ENCODE data around the gene DPP6. TPM values are rescaled to one million over a fixed set of nuclear protein-coding genes. Genes with fewer than 3 reads are reported as not detected.

Gene DPP6
- total RNA-seq, 4 donors from 2014 or later = 0.94 to 1.9 TPM; not detected in 2

DNA sequence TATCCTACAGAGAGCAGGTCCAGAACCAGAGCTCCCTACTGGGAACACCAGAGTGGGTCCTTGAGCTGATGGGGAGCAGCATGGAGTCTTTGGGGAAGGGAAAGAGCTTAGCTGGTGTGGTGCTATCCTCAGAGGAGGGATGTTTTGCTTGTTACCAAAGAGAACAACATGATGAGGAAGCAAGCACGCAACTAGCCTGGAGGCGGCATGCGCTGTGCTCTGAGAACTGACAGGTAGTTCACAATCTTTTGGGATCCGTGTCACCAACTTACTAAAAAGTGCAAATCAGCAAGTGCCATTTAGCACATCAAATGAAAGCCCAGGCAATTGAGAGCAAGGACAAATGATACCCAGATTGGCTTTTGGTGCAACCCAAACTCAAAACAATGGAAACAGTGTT, 257.9 kb downstream of the DPP6 start:
- Histone ChIP-seq H3K27ac (no peak overlapping the region), H3K4me3 (no peak overlapping the region), H3K36me3 (no peaks in the 10 kb centered on the region), H3K4me1 (no peaks in the 10 kb centered on the region), H3K9me3 (no peaks in the 10 kb centered on the region), H3K27me3 (peaks cover 5 to 7% (median 6%) of the 10 kb centered on the region in 3 donors)
- in situ Hi-C loops (cut with MboI; ENCODE audit: low sequenced_read_pairs in 4 of 4) = no loop called here
- intact Hi-C loops (cut with DNase I; ENCODE audit: low total_unique reads) = no loop called here
- DNase-seq = no peak
- ATAC-seq = no peak
- TF ChIP-seq, protein P1, sequence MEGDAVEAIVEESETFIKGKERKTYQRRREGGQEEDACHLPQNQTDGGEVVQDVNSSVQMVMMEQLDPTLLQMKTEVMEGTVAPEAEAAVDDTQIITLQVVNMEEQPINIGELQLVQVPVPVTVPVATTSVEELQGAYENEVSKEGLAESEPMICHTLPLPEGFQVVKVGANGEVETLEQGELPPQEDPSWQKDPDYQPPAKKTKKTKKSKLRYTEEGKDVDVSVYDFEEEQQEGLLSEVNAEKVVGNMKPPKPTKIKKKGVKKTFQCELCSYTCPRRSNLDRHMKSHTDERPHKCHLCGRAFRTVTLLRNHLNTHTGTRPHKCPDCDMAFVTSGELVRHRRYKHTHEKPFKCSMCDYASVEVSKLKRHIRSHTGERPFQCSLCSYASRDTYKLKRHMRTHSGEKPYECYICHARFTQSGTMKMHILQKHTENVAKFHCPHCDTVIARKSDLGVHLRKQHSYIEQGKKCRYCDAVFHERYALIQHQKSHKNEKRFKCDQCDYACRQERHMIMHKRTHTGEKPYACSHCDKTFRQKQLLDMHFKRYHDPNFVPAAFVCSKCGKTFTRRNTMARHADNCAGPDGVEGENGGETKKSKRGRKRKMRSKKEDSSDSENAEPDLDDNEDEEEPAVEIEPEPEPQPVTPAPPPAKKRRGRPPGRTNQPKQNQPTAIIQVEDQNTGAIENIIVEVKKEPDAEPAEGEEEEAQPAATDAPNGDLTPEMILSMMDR (IDR thresholded peaks at IDR 0.05 in 4 of 5, conservative IDR thresholded peaks at IDR 0.05 in 1 of 5) = no peak
- no peak for TF ChIP-seq POLR2A (IDR thresholded peaks at IDR 0.05)

DNA sequence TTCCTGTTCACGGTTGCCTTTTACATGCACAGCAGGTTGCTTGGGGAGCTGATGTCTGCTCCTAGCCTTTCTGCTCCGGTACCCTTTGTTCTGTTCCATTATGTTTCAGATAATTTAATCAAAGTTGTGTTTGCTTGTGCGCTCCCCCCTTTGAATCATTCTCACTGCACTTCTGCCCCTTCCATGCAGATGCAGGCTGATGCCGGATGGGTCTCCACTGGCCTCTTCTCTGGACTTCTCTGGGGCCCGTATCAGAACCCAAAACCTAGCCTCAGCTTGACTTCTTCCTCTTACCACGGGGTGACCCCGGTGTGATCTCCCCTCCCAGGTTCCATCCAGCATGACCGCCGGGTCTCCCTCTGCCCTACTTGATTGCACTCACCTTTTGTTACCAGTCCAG, 272.0 kb downstream of the DPP6 start:
- Histone ChIP-seq H3K36me3 (no peaks in the 10 kb centered on the region), H3K27me3 (no peaks in the 10 kb centered on the region), H3K4me3 (no peak overlapping the region), H3K4me1 (no peaks in the 10 kb centered on the region), H3K9me3 (no peaks in the 10 kb centered on the region), H3K27ac (no peak overlapping the region)
- in situ Hi-C loops (cut with MboI; ENCODE audit: low sequenced_read_pairs in 4 of 4) (no loop called here), intact Hi-C loops (cut with DNase I; ENCODE audit: low total_unique reads) (no loop called here)
- TF ChIP-seq POLR2A (IDR thresholded peaks at IDR 0.05) = no peak
- TF ChIP-seq, protein P1 (IDR thresholded peaks at IDR 0.05 in 4 of 5, conservative IDR thresholded peaks at IDR 0.05 in 1 of 5) = no peak
- no peak for DNase-seq
- ATAC-seq = no peak

DNA sequence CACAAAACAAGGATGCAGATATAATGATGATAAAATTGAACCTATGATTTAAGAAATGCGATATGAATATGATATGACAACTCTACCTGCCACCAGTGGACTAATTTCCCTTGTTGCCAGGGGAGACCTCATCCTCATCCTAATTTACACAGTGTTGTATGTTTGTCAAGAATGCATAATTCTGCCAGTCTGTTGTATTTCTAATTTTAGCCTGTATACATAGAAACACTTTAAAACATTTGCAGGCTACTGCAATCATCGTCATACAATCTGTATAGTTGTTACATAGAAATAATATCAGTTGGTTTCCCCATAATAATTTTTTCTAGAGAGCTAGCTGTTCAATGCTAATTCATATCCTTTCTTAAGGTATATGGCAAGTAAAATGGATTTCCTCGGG, 274.2 kb downstream of the DPP6 start:
- TF ChIP-seq, protein P1 (IDR thresholded peaks at IDR 0.05 in 4 of 5, conservative IDR thresholded peaks at IDR 0.05 in 1 of 5) = no peak
- no peak for TF ChIP-seq POLR2A (IDR thresholded peaks at IDR 0.05)
- no peaks in the 10 kb centered on the region for H3K9me3 ChIP-seq
- no peaks in the 10 kb centered on the region for H3K27me3 ChIP-seq
- in situ Hi-C loops (cut with MboI; ENCODE audit: low sequenced_read_pairs in 4 of 4) (no loop called here), intact Hi-C loops (cut with DNase I; ENCODE audit: low total_unique reads) (no loop called here)
- H3K4me3 ChIP-seq = no peak overlapping the region
- H3K27ac ChIP-seq = no peak overlapping the region
- H3K36me3 ChIP-seq = no peaks in the 10 kb centered on the region
- no peak for ATAC-seq
- no peaks in the 10 kb centered on the region for H3K4me1 ChIP-seq
- no peak for DNase-seq

DNA sequence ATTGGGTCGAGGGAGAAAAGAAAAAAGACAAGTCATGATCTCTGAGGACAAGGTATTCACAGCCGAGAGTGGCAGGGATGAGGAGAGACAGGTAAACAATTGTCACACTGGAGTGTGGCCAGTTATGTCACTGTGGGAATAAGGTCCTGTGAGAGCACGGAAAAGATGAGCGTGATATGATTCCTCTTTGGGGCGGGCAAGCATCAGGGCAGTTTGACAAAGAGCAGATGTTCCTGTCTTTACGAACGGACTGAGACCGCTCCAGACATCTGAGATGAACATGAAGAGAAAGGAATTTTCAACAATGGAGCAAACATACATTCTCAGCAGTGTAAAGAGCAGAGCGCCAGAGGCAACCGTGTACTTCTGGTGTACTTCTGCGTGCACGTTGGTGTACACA, 278.1 kb downstream of the DPP6 start:
- TF ChIP-seq, protein P1 (IDR thresholded peaks at IDR 0.05 in 4 of 5, conservative IDR thresholded peaks at IDR 0.05 in 1 of 5) = no peak
- no peak for TF ChIP-seq POLR2A (IDR thresholded peaks at IDR 0.05)
- intact Hi-C loops (cut with DNase I; ENCODE audit: low total_unique reads) = no loop called here
- no peaks in the 10 kb centered on the region for H3K36me3 ChIP-seq

More for the DNA sequence above, 278.1 kb downstream of the DPP6 start:
- Histone ChIP-seq H3K27ac (no peak overlapping the region), H3K4me1 (no peaks in the 10 kb centered on the region), H3K9me3 (no peaks in the 10 kb centered on the region), H3K4me3 (no peak overlapping the region), H3K27me3 (no peaks in the 10 kb centered on the region)
- ATAC-seq = no peak
- DNase-seq = no peak
- in situ Hi-C loops (cut with MboI; ENCODE audit: low sequenced_read_pairs in 4 of 4) = no loop called here
